ENCODE measurements around the gene NCKAP1.
"Not testable (repeated sequence)": the region's sequence is repeated elsewhere in the genome, so short reads cannot be mapped to it uniquely, and the experiment has no call there.

The NCKAP1 gene

DNA sequence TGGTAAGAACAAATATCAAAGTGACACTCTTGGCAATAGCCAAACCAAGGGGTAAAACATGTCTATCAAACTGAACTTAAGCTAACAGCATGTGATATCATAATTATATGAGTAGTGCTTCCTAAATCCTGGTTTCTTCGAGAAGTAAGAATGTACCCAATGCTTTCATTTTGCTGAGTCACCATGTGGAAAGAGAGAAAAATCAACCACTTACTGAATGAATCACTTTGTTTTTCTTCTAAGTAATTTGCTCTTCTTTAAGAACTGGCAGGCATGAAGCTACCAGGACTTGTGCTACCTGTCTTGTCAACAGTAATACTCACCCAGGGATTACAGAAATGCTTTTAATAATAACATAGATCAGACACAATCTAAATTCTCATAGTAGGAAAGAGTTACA is 21.3 kb upstream of the NCKAP1 start:
- no peak overlapping the region for H3K4me3 ChIP-seq (ENCODE audit: low read depth, low read length)
- peak; percentile 31 for DNase-seq (ENCODE audit: low read depth)
- no peak for TF ChIP-seq POLR2A (IDR thresholded peaks at IDR 0.05; ENCODE audit: extremely low read depth, insufficient read length)

DNA sequence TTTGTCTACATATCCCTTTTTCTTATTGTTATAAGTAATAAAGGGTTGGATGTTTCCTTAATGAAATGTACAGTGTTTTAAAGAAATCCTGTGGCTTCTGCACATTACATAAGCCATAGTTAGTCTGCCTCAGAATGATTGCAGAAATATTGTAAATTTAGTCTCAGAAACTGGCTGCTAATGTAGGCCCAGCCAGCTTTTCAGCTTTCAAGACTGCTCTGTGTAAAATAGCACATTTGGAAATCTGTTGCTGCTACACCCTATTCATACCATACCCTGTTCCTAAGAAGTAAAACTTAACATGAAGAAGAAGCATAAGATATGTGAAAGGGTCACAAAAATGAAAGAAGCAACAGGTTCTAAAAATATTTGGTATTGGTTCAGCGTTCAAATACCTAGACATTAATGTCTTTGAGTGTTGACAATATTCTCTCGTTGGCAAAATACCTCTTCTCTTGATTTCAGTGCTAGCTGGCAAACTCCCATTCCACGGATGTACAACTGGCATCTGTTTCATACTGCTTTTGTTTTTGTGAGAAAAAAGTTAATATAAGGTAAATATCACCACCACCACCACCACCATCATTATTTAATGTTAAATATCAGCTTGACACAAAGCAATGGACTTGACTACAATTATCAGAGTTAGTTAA is 19.2 kb upstream of the NCKAP1 start:
- no peak overlapping the region for H3K4me3 ChIP-seq (ENCODE audit: low read depth, low read length)
- TF ChIP-seq POLR2A (IDR thresholded peaks at IDR 0.05; ENCODE audit: extremely low read depth, insufficient read length) (no peak), MYC (IDR thresholded peaks at IDR 0.05; ENCODE audit: low read depth, low read length) (no peak)
- TF ChIP-seq, protein P1, sequence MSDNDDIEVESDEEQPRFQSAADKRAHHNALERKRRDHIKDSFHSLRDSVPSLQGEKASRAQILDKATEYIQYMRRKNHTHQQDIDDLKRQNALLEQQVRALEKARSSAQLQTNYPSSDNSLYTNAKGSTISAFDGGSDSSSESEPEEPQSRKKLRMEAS (IDR thresholded peaks at IDR 0.05; ENCODE audit: low read depth, low read length): no peak
- TF ChIP-seq, protein P2, sequence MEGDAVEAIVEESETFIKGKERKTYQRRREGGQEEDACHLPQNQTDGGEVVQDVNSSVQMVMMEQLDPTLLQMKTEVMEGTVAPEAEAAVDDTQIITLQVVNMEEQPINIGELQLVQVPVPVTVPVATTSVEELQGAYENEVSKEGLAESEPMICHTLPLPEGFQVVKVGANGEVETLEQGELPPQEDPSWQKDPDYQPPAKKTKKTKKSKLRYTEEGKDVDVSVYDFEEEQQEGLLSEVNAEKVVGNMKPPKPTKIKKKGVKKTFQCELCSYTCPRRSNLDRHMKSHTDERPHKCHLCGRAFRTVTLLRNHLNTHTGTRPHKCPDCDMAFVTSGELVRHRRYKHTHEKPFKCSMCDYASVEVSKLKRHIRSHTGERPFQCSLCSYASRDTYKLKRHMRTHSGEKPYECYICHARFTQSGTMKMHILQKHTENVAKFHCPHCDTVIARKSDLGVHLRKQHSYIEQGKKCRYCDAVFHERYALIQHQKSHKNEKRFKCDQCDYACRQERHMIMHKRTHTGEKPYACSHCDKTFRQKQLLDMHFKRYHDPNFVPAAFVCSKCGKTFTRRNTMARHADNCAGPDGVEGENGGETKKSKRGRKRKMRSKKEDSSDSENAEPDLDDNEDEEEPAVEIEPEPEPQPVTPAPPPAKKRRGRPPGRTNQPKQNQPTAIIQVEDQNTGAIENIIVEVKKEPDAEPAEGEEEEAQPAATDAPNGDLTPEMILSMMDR (IDR thresholded peaks at IDR 0.05; ENCODE audit: low read depth, low read length): no peak
- DNase-seq (ENCODE audit: low read depth): no peak

DNA sequence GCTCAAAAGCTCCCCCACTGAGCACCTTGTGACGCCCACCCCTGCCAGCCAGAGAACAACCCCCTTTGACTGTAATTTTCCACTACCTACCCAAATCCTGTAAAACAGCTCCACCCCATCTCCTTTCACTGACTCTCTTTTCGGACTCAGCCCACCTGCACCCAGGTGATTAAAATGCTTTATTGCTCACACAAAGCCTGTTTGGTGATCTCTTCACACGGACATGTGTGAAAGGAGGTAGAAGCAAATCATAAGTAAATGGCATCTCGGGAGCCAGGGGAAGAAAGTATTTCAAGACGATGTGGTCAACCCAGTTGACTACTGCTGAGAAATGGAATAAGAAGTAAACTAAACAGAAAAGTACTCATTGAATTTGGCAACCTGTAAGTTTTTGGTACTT is 11.2 kb upstream of the NCKAP1 start:
- no peak overlapping the region for H3K4me3 ChIP-seq (ENCODE audit: low read depth, low read length)
- DNase-seq (ENCODE audit: low read depth): no peak
- TF ChIP-seq, protein P1 (IDR thresholded peaks at IDR 0.05; ENCODE audit: low read depth, low read length): no peak
- TF ChIP-seq, protein P2 (IDR thresholded peaks at IDR 0.05; ENCODE audit: low read depth, low read length): no peak
- TF ChIP-seq POLR2A (IDR thresholded peaks at IDR 0.05; ENCODE audit: extremely low read depth, insufficient read length): no peak
- TF ChIP-seq MYC (IDR thresholded peaks at IDR 0.05; ENCODE audit: low read depth, low read length): no peak

DNA sequence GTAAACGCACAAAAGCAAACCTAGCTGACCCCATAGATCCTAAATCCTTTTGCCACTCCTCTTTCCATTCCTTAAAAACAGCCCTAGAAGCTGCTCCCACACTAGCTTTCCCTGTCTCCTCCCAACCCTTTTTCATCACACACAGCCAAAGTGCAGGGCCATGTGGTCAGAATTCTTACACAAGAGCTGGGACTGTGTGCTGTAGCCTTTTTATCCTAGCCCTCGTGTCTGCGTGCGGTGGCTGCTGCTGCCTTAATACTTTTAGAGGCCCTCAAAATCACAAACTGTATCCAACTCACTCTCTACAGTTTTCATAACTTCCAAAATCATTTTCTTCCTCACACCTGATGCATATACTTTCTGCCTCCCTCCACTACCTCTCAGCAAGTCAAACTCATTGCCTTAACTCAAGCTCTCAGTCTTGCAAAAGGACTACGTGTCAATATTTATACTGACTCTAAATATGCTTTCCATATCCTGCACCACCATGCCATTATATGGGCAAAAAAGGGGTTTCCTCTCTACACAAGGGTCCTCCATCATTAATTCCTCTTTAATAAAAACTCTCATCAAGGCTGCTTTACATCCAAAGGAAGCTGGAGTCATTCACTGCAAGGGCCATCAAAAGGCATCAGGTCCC is 9.3 kb upstream of the NCKAP1 start:
- not testable (repeated sequence) for H3K4me3 ChIP-seq (ENCODE audit: low read depth, low read length); DNase-seq (ENCODE audit: low read depth)

DNA sequence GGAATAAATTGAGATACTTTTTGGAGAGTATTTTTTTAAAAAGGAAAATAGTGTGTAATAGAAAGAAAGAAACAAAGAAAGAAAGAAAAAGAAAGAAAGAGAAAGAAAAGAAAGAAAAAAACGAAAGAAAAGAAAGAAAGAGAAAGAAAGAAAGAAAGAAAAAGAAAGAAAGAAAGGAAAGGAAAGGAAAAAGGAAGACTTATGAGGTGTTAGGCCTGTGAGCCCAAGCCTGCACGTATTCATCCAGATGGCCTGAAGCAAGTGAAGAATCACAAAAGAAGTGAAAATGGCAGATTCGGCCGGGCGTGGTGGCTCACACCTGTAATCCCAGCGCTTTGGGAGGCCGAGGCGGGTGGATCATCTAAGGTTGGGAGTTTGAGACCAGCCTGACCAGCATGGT is 5.3 kb upstream of the NCKAP1 start:
- DNase-seq (ENCODE audit: low read depth); H3K4me3 ChIP-seq (ENCODE audit: low read depth, low read length): not testable (repeated sequence)

DNA sequence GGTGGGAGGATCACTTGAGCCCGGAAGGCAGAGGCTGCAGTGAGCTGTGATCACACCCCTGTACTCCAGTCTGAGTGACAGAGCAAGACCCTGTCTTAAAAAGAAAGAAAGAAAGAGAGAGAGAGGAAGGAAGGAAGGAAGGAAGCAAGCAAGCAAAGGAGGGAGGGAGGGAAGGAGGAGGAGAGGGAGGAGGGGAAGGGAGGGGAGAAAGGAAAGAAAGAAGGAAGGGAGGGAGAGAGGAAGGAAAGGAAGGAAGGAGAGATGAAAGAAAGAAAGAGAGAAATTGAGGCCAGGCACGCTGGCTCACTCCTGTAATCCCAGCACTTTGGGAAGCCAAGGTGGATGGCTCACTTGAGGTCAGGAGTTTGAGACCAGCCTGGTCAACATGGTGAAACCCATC is 2.3 kb upstream of the NCKAP1 start:
- DNase-seq (ENCODE audit: low read depth): no peak
- TF ChIP-seq POLR2A (IDR thresholded peaks at IDR 0.05; ENCODE audit: extremely low read depth, insufficient read length) (no peak), MYC (IDR thresholded peaks at IDR 0.05; ENCODE audit: low read depth, low read length) (no peak)
- TF ChIP-seq, protein P2 (IDR thresholded peaks at IDR 0.05; ENCODE audit: low read depth, low read length): no peak
- TF ChIP-seq, protein P1 (IDR thresholded peaks at IDR 0.05; ENCODE audit: low read depth, low read length): no peak
- H3K4me3 ChIP-seq (ENCODE audit: low read depth, low read length): no peak overlapping the region

DNA sequence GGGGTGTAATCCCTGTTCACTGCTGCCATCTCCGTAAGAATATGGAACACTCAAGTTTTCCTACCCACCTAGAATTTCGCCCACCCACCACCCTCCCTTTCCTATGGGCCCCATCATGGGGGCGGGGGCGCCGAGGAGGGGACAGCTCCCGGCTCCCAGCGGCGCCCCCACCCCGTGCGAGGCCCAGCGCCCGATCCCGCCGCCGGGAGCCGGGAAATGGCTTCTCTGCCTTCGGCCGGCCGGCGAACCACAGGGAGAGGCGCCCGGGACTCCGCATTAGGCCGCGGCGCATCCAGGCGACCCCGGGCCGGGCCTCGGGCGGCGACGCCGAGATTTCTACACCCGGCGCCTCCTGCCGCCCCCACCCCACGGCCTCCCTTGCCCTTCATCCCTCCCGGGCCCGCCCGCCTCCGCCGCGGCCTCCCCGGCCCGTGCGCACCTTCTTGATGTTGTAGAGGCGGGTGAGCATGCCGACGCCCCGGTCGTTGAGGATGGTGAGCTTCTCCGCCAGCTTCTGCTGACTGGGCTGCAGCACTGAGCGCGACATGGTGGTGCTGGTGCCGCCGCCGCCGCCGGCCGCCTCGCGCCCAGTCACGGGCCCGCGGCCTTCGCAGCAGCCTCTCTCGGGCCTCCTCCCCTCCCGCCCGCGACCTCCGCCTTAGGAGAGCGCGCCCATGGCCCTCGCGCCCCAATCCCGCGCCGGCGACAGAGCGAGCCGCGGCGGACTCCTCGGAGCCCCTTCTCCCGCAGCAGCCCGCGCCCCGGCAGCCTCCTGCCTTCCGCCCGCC is 510 bp downstream of the NCKAP1 start:
- no peak for TF ChIP-seq POLR2A (IDR thresholded peaks at IDR 0.05; ENCODE audit: extremely low read depth, insufficient read length)
- TF ChIP-seq, protein P2 (IDR thresholded peaks at IDR 0.05; ENCODE audit: low read depth, low read length): no peak
- no peak for TF ChIP-seq MYC (IDR thresholded peaks at IDR 0.05; ENCODE audit: low read depth, low read length)
- TF ChIP-seq, protein P1 (IDR thresholded peaks at IDR 0.05; ENCODE audit: low read depth, low read length): no peak
- no peak overlapping the region for H3K4me3 ChIP-seq (ENCODE audit: low read depth, low read length)
- no peak for DNase-seq (ENCODE audit: low read depth)
